ENCODE results near the gene EML1. TPM values are rescaled to one million over a fixed set of nuclear protein-coding genes. Genes with fewer than 3 reads are reported as not detected.

Gene EML1
- total RNA-seq, 1 donor from 2014 or later, result 57.2 TPM

GRCh38 chr14:99745307-99745951 is 47.8 kb upstream of the EML1 start:
- Mint-ChIP-seq H3K4me3 (no peak overlapping the region), H3K36me3 (no peaks in the 10 kb centered on the region), H3K27ac (no peak overlapping the region), H3K9me3 (no peaks in the 10 kb centered on the region), H3K27me3 (ENCODE audit: insufficient read depth, low read depth) (peaks cover 12% of the 10 kb centered on the region), H3K4me1 (peaks cover 20% of the 10 kb centered on the region)
- H3K36me3 ChIP-seq, result no peaks in the 10 kb centered on the region
- H3K79me2 ChIP-seq (ENCODE audit: low read depth), result no peaks in the 10 kb centered on the region
- no peaks in the 10 kb centered on the region for H4K20me1 ChIP-seq (ENCODE audit: low read depth)
- H3K9ac ChIP-seq, result no peak overlapping the region
- H3K4me3 ChIP-seq, result no peak overlapping the region
- DNase-seq (ENCODE audit: low spot score), result no peak
- no peaks in the 10 kb centered on the region for H3F3A ChIP-seq (ENCODE audit: low read depth)
- no peak overlapping the region for H3K27ac ChIP-seq
- H3K4me1 ChIP-seq, result peaks cover 11% of the 10 kb centered on the region
- no peaks in the 10 kb centered on the region for H3K9me3 ChIP-seq (ENCODE audit: low read depth)
- TF ChIP-seq CTCF (IDR thresholded peaks at IDR 0.05) (no peak), EZH2 (IDR thresholded peaks at IDR 0.05) (no peak), EZH2phosphoT487 (IDR thresholded peaks at IDR 0.05) (no peak)
- H3K4me2 ChIP-seq, result no peak overlapping the region
- H3K27me3 ChIP-seq, result no peaks in the 10 kb centered on the region
- no peak overlapping the region for H2AFZ ChIP-seq (replicated peaks)

- H3K4me2 ChIP-seq, result no peak overlapping the region
- H3K27ac ChIP-seq, result no peak overlapping the region
- no peaks in the 10 kb centered on the region for H3K79me2 ChIP-seq (ENCODE audit: low read depth)
- no peaks in the 10 kb centered on the region for H3K36me3 Mint-ChIP-seq
- H3K4me1 Mint-ChIP-seq, result peaks cover 27% of the 10 kb centered on the region
- TF ChIP-seq EZH2 (IDR thresholded peaks at IDR 0.05) (no peak), EZH2phosphoT487 (IDR thresholded peaks at IDR 0.05) (no peak), CTCF (IDR thresholded peaks at IDR 0.05) (no peak)
- no peak overlapping the region for H3K4me3 ChIP-seq
- no peak for DNase-seq (ENCODE audit: low spot score)
- H3F3A ChIP-seq (ENCODE audit: low read depth), result no peaks in the 10 kb centered on the region
- H4K20me1 ChIP-seq (ENCODE audit: low read depth), result no peaks in the 10 kb centered on the region
- no peaks in the 10 kb centered on the region for H3K36me3 ChIP-seq
- peaks cover 12% of the 10 kb centered on the region for H3K27me3 Mint-ChIP-seq (ENCODE audit: insufficient read depth, low read depth)
- H3K9me3 Mint-ChIP-seq, result no peaks in the 10 kb centered on the region
- no peaks in the 10 kb centered on the region for H3K9me3 ChIP-seq (ENCODE audit: low read depth)
- H3K27ac Mint-ChIP-seq, result no peak overlapping the region
- no peaks in the 10 kb centered on the region for H3K27me3 ChIP-seq
- no peak overlapping the region for H3K4me3 Mint-ChIP-seq
- H3K9ac ChIP-seq, result no peak overlapping the region
- H2AFZ ChIP-seq (replicated peaks), result no peak overlapping the region
- peaks cover 11% of the 10 kb centered on the region for H3K4me1 ChIP-seq
Measured at GRCh38 chr14:99747167-99747566, 46.0 kb upstream of the EML1 start.

GRCh38 chr14:99747582-99748330 is 45.5 kb upstream of the EML1 start:
- Histone ChIP-seq H3K4me3 (no peak overlapping the region), H3F3A (ENCODE audit: low read depth) (no peaks in the 10 kb centered on the region), H3K36me3 (no peaks in the 10 kb centered on the region), H2AFZ (replicated peaks) (no peak overlapping the region), H3K4me1 (peaks cover 11% of the 10 kb centered on the region), H3K27me3 (no peaks in the 10 kb centered on the region), H3K9ac (no peak overlapping the region), H3K9me3 (ENCODE audit: low read depth) (no peaks in the 10 kb centered on the region), H3K79me2 (ENCODE audit: low read depth) (no peaks in the 10 kb centered on the region), H3K4me2 (no peak overlapping the region), H4K20me1 (ENCODE audit: low read depth) (no peaks in the 10 kb centered on the region), H3K27ac (no peak overlapping the region)
- Mint-ChIP-seq H3K4me3 (no peak overlapping the region), H3K27ac (no peak overlapping the region), H3K36me3 (no peaks in the 10 kb centered on the region), H3K27me3 (ENCODE audit: insufficient read depth, low read depth) (peaks cover 9% of the 10 kb centered on the region), H3K9me3 (no peaks in the 10 kb centered on the region), H3K4me1 (peaks cover 29% of the 10 kb centered on the region)
- DNase-seq (ENCODE audit: low spot score), result no peak
- TF ChIP-seq EZH2phosphoT487 (IDR thresholded peaks at IDR 0.05) (no peak), CTCF (IDR thresholded peaks at IDR 0.05) (no peak), EZH2 (IDR thresholded peaks at IDR 0.05) (no peak)

Data from neural progenitor cell (in vitro differentiated cells).